Esophagus squamous epithelium (tissue), 5 donors: ENCODE data around the gene POLR3K. TPM values are rescaled to one million over a fixed set of nuclear protein-coding genes. Genes with fewer than 3 reads are reported as not detected.
A peak's percentile ranks its signal among the peaks of the same experiment; 100 is the strongest.

Source experiments
- DNase-seq: peaks from one replicate; lab custom pipeline; 2025; lab: John Stamatoyannopoulos, UW
- H3K27ac ChIP-seq, 4 donors: fragments of 200-600 bp; sonication (generic); one replicate each; pipeline ENCODE4 v1.5.1; 2016 to 2019; ENCODE audit warnings: mild to moderate bottlenecking in 1 of 4
- H3K27me3 ChIP-seq, 4 donors: fragments of 200-600 bp; sonication (generic); 1 replicate in 3 of 4; 2 replicates in 1 of 4; pipeline versions ENCODE4 v1.5.1 to v1.6.0; 2017 to 2021; ENCODE audit warnings: antibody characterized with exemption in 1 of 4
- H3K36me3 ChIP-seq, 3 donors: fragments of 200-600 bp; sonication (generic); one replicate each; pipeline ENCODE4 v1.5.1; 2016 to 2019
- H3K4me1 ChIP-seq, 3 donors: fragments of 200-600 bp; sonication (generic); one replicate each; pipeline ENCODE4 v1.5.1; 2017 to 2019
- H3K4me3 ChIP-seq, 4 donors: fragments of 200-600 bp; sonication (generic); 1 replicate in 3 of 4; 2 replicates in 1 of 4; pipeline ENCODE4 v1.5.1; 2016 to 2019; ENCODE audit warnings: mild to moderate bottlenecking in 2 of 4, moderate library complexity in 1 of 4
- H3K9me3 ChIP-seq, 3 donors: fragments of 200-600 bp; sonication (generic); one replicate each; pipeline ENCODE4 v1.5.1; 2016 to 2019
- POLR2A ChIP-seq, 4 donors: fragments of 450-650 bp; IDR thresholded peaks; one replicate each; pipeline ENCODE4 v1.6.1; 2017; ENCODE audit warnings: antibody characterized with exemption in 4 of 4, mild to moderate bottlenecking in 4 of 4, moderate library complexity in 3 of 4
- WGBS, 2 donors: methylation state at CpG; one replicate each; pipeline ENCODE4 v1.1.5; 2018; 5-methylcytosine and 5-hydroxymethylcytosine counted together
- intact Hi-C: fragments of 100-400 bp; cut with DNase I; formaldehyde crosslinking; loops from one replicate; pipeline ENCODE4 v1.15.0; 2022
- total RNA-seq, 4 donors: library from RNA; depleted of rRNA; stranded (reverse); fragments of >200 nt; gene quantifications; one replicate each; pipeline ENCODE4 v1.1.0, GENCODE V29; 2016
- TF ChIP-seq, protein P1 (sequence below), 6 experiments: fragments of 450-650 bp in 4 of 6; fragments of 200-600 bp in 2 of 6; sonication (generic) in 2 of 6; IDR thresholded peaks; one replicate each; pipeline ENCODE4 v1.5.1; 2016 to 2019; ENCODE audit warnings: antibody characterized with exemption in 6 of 6, mild to moderate bottlenecking in 4 of 6, moderate library complexity in 4 of 6
- donor health status: DM: yes; HTN: yes; CAD: no.

Gene POLR3K
- total RNA-seq, 4 donors from 2014 or later, result 3.1 to 8.6 (median 4.8) TPM

DNA sequence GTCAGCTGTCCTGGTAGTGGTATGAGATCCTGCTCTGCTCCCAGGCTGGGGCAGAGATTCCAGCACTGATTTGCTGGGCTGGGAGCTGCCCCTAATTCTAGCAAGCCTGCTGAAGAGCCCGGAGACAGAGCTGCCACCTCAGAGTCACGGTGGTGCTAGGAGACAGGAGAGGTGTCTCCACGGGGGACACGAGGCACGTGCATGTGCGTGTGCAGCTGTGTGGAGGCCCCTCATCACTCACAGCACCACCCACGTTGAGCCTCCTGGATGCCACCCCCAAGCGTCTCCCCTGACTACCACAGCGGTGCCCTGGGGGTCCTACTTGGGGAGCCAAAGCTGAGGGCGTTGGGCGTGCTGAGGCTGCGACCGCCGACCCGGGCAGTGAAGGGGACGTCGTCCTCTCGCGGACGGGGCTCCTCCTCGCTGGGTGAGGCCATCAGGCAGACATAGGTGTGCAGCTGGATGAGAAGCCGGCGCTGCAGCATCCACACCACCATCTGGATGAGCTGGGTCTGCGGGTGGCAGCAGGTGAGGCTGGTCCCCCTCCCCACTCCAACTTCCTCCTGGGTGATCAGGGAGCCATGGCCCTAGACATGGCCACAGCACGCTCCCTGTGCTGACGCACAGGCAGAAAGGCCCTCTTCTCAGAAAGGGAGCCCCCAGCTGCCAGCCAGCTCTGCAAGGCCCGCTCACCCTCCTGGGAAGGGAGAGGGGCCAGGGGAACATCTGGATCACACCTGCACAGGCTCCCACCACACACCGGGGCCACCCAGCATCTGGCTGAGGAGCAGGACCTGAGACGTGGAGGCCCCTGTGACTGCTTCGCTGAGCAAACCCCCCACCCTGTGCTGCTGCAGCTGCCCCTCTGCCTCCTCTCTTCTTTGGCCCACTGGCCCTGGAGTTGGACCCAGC, 36.2 kb upstream of the POLR3K start:
- intact Hi-C loops, result no loop called here
- Histone ChIP-seq H3K36me3 (peaks cover 17 to 88% (median 27%) of the 10 kb centered on the region in 3 donors), H3K27me3 (no peaks in the 10 kb centered on the region), H3K4me3 (no peak overlapping the region), H3K9me3 (no peaks in the 10 kb centered on the region), H3K27ac (no peak overlapping the region), H3K4me1 (peaks cover 8 to 31% (median 15%) of the 10 kb centered on the region in 3 donors)
- WGBS, 2 donors, result 39 to 90% methylated on average over 2 to 10 of the region's 30 CpGs
- TF ChIP-seq, protein P1, sequence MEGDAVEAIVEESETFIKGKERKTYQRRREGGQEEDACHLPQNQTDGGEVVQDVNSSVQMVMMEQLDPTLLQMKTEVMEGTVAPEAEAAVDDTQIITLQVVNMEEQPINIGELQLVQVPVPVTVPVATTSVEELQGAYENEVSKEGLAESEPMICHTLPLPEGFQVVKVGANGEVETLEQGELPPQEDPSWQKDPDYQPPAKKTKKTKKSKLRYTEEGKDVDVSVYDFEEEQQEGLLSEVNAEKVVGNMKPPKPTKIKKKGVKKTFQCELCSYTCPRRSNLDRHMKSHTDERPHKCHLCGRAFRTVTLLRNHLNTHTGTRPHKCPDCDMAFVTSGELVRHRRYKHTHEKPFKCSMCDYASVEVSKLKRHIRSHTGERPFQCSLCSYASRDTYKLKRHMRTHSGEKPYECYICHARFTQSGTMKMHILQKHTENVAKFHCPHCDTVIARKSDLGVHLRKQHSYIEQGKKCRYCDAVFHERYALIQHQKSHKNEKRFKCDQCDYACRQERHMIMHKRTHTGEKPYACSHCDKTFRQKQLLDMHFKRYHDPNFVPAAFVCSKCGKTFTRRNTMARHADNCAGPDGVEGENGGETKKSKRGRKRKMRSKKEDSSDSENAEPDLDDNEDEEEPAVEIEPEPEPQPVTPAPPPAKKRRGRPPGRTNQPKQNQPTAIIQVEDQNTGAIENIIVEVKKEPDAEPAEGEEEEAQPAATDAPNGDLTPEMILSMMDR (IDR thresholded peaks at IDR 0.05), result no peak
- TF ChIP-seq POLR2A (IDR thresholded peaks at IDR 0.05), result no peak
- no peak for DNase-seq

DNA sequence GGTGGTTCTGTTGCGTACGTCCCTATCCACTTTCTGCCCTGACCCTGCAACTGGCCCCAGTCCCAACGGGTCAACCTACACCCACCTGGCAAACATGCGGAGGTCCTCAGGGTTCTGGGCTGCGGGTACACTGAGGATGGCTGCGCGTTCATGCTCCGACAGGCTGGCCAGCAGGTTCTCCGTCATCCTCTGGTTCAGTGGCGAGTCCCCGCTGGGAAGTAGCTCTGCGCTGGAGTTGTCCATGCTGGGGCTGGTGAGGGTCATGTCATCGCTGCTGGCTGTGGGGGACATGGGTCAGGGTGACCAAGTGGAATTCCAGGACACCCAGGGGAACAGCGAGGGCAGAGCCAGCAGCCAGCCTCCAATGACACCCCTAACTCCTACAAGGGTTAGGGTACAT, 35.2 kb upstream of the POLR3K start:
- H3K4me3 ChIP-seq, result no peak overlapping the region
- 92 to 96% methylated on average over 5 to 6 of the region's 14 CpGs for WGBS, 2 donors
- H3K9me3 ChIP-seq, result no peaks in the 10 kb centered on the region
- intact Hi-C loops, result no loop called here
- no peak for DNase-seq
- no peaks in the 10 kb centered on the region for H3K27me3 ChIP-seq
- TF ChIP-seq POLR2A (IDR thresholded peaks at IDR 0.05), result no peak
- TF ChIP-seq, protein P1 (IDR thresholded peaks at IDR 0.05), result no peak
- H3K27ac ChIP-seq, result no peak overlapping the region
- peaks cover 17 to 92% (median 27%) of the 10 kb centered on the region in 3 donors for H3K36me3 ChIP-seq
- H3K4me1 ChIP-seq, result peaks cover 15 to 41% (median 23%) of the 10 kb centered on the region in 3 donors

DNA sequence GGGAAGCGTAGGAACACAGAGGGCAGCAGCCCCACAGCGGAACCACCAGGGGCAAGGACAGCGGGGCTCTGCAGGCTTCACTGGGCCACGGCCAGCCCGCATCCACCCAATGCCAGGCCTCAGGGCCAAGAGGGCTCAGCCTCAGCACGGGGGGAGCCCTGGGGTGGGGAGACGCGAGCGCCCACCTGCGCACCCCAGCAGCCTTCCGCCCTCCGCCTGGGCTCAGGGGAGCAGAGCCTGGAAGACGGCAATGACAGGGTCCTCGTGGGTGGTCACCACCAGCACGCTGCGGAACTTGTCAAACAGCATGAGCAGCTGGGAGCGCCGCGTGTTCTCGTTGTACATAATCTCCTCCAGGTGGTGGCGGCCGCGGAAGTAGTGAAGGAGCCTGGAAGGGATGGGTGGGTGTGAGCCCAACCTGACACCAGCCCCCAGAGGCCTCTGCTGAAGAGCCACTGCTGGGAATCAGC, 33.1 kb upstream of the POLR3K start:
- DNase-seq, result no peak
- Histone ChIP-seq H3K4me1 (peaks cover 15 to 44% (median 23%) of the 10 kb centered on the region in 3 donors), H3K27me3 (no peaks in the 10 kb centered on the region), H3K4me3 (no peak overlapping the region), H3K27ac (no peak overlapping the region), H3K9me3 (no peaks in the 10 kb centered on the region), H3K36me3 (peaks cover 17 to 91% (median 27%) of the 10 kb centered on the region in 3 donors)
- intact Hi-C loops, result no loop called here
- 83 to 98% methylated on average over 5 to 12 of the region's 23 CpGs for WGBS, 2 donors
- no peak for TF ChIP-seq POLR2A (IDR thresholded peaks at IDR 0.05)
- TF ChIP-seq, protein P1 (IDR thresholded peaks at IDR 0.05), result no peak

DNA sequence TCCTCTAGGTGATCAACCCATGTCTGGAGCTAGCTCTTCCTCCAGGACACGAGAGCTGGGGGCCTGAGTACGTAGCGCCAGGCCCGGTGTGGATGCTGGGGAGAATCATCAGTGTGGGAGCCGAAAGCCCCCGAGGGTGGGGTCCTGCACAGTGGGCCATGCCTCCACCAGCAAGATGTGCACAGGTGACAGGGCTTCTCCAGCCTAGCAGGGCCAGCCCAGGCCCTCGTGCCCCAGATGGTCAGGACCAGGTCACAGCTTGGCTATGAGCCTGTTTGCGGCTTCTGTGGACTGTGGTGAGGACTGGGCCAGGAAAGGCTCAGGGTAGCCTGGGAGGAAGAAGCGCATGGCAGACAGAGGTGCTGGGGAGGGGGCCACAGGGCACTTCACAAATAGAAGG, 32.5 kb upstream of the POLR3K start:
- Histone ChIP-seq H3K4me1 (peaks cover 15 to 38% (median 23%) of the 10 kb centered on the region in 3 donors), H3K4me3 (no peak overlapping the region), H3K27ac (peak overlapping the region in 3 of 4 donors; percentile 60 to 77 (median 69)), H3K36me3 (peaks cover 17 to 92% (median 27%) of the 10 kb centered on the region in 3 donors), H3K27me3 (no peaks in the 10 kb centered on the region), H3K9me3 (no peaks in the 10 kb centered on the region)
- DNase-seq, result no peak
- intact Hi-C loops, result no loop called here
- WGBS, 2 donors, result 73 to 83% methylated on average over 1 to 3 of the region's 9 CpGs
- no peak for TF ChIP-seq POLR2A (IDR thresholded peaks at IDR 0.05)
- TF ChIP-seq, protein P1 (IDR thresholded peaks at IDR 0.05), result no peak

DNA sequence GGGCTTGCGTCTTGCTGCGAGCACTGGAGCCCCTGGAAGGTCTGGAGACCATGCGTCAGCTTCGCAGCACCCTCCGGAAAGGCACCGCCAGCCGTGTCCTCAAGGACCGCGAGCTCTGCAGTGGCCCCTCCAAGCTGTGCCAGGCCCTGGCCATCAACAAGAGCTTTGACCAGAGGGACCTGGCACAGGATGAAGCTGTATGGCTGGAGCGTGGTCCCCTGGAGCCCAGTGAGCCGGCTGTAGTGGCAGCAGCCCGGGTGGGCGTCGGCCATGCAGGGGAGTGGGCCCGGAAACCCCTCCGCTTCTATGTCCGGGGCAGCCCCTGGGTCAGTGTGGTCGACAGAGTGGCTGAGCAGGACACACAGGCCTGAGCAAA, 32.0 kb upstream of the POLR3K start:
- Histone ChIP-seq H3K27ac (peak overlapping the region; percentile 47 to 77 (median 64)), H3K36me3 (peaks cover 17 to 92% (median 27%) of the 10 kb centered on the region in 3 donors), H3K27me3 (no peaks in the 10 kb centered on the region), H3K9me3 (no peaks in the 10 kb centered on the region), H3K4me3 (no peak overlapping the region), H3K4me1 (peaks cover 15 to 38% (median 23%) of the 10 kb centered on the region in 3 donors)
- no peak for DNase-seq
- TF ChIP-seq POLR2A (IDR thresholded peaks at IDR 0.05), result no peak
- TF ChIP-seq, protein P1 (IDR thresholded peaks at IDR 0.05), result no peak
- WGBS, 2 donors, result 60% methylated on average over 2 of the region's 18 CpGs; no CpG with 5 or more reads in 1 of the 2 donors
- intact Hi-C loops, result no loop called here
